GM18505 (cell line): Measurements from ENCODE around the gene IFFO2.

Experiments
- ATAC-seq: cut with Tn5 transposase; IDR thresholded peaks from one replicate; pipeline ENCODE4 v1.9.1; 2021; ENCODE audit not compliant: unreplicated experiment
- POLR2A ChIP-seq: IDR thresholded peaks from 4 replicates; pipeline ENCODE4 v1.6.1; 2011; ENCODE audit warnings: borderline replicate concordance; ENCODE audit not compliant: insufficient read depth, insufficient read length; ENCODE audit errors: extremely low read depth

The IFFO2 gene

DNA sequence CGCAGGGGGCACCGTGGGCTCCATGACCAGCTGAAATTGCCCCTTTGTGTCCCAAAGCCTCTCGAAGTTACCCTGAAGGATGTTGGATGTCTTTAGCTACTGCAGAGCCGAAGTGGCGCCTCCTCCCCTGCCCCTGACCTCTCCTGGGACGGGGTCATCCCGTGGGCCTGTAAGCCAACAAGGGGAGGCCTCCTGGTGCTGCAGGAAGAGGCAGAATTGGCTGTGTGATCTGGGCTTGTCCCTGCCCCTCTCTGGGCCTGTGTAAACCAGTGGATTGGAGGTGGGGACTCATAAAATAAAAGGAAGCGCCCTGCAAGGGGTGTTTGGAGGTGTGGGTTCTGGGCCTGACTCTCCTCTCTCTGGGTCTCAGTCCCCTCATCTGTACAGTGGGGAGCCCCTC lies 94.9 kb downstream of the IFFO2 start:
- TF ChIP-seq POLR2A, result no peak
- ATAC-seq, result no peak

DNA sequence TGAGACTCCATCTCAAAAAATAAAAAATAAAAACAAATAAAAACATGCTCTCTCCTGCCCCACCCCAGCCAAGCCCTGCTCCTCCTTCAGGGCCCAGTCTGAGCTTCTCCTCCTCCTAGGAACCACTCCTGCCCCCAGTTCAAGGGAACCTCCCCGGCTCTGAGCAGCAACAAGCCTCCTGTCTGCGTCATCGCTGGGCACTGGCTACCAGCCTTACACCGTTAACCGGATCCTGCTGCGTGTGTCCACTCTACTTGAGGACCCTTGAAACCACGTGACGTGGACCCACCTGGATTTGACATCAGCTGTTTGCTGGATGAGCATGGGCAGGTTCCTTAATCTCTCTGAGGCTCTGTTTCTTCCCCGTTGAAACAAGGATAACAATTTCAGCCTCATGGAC lies 95.4 kb downstream of the IFFO2 start:
- ATAC-seq, result no peak
- TF ChIP-seq POLR2A, result no peak

GRCh38 chr1:18859560-18859959 lies 96.9 kb downstream of the IFFO2 start, which contains the start of gene TAS1R2:
TAS1R2 (minus strand) TSS chr1:18859660; CDS start chr1:18859660, 0 bp downstream.
- no peak for TF ChIP-seq POLR2A
- ATAC-seq, result no peak

DNA sequence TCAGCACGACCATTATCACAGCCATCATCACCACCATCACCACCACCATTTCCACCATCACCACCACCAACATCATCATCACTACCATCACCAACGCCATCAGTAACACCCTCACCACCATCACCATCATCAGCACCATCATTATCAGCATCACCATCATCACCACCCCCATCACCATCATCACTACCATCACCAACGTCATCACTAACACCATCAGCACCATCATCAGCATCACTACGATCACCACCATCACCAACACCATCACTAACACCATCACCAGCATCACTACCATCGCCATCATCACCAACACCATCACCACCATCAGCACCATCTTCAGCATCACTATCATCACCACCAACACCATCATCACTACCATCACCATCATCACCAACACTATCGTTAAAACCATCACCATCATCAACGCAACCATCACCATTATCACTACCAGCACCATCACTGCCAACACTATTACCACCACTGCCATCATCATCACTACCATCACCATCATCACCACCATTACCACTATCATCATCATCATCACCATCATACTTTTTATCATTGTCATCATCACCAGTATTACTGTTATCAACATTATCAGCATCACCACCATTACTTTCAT lies 98.3 kb downstream of the IFFO2 start:
- no peak for ATAC-seq

DNA sequence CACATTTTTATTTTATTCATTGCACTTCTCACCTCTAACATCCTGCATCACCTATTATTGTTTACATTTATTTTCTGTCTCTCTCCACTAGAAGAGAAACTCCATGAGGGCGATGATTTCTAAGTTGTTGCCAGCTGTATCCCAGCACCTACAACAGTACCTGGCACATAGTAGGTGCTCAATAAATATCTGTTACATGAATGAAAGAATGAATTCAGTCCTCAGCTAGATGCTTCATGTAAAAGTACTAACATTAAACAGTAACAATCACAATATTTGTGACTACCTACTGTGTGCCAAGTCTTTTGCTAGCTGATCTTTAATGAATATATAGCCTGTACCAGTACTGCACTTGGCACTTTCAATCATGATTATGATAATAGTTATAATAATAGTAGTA lies 100.0 kb downstream of the IFFO2 start:
- ATAC-seq, result no peak
- TF ChIP-seq POLR2A, result no peak

More for the DNA sequence above, 98.3 kb downstream of the IFFO2 start:
- no peak for TF ChIP-seq POLR2A

DNA sequence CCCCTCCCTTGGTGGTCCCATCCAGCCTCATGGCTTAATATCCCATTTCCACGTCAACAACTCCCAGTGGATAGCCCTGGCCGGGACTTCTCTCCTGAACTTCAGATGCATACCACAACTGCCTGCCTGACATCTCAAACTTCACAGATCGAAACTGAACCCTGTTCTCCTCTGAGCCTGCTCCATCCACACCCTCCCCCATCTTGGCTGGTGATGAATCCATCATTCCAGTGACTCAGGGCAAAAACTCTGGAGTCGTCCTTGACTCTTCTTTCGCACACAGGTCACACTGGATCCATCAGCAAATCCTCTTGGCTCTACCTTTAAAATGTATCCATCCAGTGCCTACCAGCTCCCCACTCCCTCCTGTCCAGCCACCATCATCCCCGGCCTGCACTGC lies 100.9 kb downstream of the IFFO2 start:
- ATAC-seq, result no peak
- TF ChIP-seq POLR2A, result no peak

DNA sequence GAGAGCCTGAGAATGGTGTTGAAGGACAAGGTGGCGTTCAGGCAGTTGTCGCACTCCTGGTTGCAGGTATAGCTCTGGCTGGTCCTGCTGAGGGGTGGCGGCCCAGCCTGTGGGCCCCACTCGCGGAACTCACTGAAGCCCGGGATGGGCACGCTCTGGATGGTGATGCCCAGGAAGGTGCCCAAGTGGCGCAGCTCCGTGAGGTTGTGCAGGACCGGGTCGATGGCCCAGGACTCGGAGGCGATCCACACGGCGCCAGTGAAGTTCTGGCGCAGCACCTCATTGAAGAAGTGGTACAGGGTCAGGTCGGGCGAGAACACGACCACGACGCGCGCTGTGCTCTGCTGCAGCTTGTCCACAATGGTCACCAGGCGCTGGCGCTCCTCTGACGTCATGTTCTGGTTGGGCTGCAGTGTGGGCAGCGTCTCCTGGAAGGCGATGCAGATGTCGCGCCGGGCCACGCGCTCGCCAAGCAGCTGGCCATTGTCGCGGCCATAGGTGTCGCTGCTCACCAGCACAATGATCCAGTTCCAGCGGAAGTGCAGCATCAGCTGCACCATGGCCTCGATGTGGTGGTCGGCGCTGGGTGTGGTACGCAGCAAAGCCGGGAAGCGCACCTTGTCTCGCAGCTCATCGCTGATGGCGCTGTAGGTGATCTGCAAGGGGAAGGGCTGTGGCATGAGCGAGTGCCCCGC lies 102.0 kb downstream of the IFFO2 start:
- ATAC-seq, result no peak
- TF ChIP-seq POLR2A, result no peak
